DMS53 (cell line): ENCODE data around the gene DIAPH3.
"Not testable (repeated sequence)": the region's sequence is repeated elsewhere in the genome, so short reads cannot be mapped to it uniquely, and the experiment has no call there.

Source experiments
- DNase-seq: peaks from one replicate; lab custom pipeline; 2025; lab: John Stamatoyannopoulos, UW

Gene DIAPH3, protein sequence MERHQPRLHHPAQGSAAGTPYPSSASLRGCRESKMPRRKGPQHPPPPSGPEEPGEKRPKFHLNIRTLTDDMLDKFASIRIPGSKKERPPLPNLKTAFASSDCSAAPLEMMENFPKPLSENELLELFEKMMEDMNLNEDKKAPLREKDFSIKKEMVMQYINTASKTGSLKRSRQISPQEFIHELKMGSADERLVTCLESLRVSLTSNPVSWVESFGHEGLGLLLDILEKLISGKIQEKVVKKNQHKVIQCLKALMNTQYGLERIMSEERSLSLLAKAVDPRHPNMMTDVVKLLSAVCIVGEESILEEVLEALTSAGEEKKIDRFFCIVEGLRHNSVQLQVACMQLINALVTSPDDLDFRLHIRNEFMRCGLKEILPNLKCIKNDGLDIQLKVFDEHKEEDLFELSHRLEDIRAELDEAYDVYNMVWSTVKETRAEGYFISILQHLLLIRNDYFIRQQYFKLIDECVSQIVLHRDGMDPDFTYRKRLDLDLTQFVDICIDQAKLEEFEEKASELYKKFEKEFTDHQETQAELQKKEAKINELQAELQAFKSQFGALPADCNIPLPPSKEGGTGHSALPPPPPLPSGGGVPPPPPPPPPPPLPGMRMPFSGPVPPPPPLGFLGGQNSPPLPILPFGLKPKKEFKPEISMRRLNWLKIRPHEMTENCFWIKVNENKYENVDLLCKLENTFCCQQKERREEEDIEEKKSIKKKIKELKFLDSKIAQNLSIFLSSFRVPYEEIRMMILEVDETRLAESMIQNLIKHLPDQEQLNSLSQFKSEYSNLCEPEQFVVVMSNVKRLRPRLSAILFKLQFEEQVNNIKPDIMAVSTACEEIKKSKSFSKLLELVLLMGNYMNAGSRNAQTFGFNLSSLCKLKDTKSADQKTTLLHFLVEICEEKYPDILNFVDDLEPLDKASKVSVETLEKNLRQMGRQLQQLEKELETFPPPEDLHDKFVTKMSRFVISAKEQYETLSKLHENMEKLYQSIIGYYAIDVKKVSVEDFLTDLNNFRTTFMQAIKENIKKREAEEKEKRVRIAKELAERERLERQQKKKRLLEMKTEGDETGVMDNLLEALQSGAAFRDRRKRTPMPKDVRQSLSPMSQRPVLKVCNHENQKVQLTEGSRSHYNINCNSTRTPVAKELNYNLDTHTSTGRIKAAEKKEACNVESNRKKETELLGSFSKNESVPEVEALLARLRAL

GRCh38 chr13:60163478-60164233 is at the start of gene DIAPH3:
DIAPH3 (minus strand) TSS chr13:60163928; CDS start chr13:60163766, 162 bp downstream.
- peak; percentile 88 for DNase-seq

DNA sequence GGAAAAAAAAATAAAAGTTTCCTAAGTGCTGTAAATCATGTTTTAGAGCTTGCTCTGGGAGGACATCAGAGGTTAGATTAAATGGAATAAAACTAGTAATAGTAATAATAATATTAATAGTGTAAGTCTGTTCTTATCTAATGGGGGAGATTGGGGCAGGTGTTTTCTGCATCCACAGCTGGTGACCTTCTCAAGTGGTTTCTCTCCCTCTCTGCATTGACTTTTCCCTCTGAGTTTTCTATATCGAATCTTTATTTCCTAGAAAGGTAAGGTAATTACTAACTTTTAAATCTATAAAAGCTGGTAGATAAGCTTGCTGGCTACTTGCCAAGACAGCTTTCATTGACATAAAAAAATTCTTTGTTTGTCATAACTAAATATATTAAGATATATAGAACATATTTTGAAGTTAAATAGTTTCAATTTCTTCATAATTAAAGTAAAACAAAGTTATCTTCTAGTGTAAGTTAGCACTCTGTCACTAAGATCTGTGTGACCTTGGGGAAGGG is 49.6 kb upstream of the DIAPH3 start:
- no peak for DNase-seq

- no peak for DNase-seq
These were observed 47.8 kb upstream of the DIAPH3 start for GRCh38 chr13:60211548-60211947.

- DNase-seq = no peak
These were observed 47.0 kb upstream of the DIAPH3 start for GRCh38 chr13:60210510-60211330.

GRCh38 chr13:60205499-60205898 is 41.8 kb upstream of the DIAPH3 start:
- DNase-seq = not testable (repeated sequence)

DNA sequence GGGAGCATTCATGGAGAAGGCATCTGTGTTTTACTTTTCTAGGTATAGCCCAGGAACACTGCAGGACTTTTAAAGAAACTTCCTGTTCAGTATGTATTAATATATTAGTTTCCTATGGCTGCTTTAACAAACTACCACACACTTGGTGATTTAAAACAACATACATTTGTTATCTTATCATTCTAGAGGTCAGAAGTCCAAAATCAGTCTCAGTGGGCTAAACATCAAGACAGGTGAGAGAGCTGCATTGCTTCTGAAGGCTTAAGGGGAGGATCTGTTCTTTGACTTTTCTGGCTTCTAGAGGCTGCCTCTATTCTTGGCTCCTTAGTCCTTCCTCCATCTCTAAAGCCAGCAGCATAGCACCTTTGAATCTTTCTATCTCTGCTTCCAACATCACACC is 37.6 kb upstream of the DIAPH3 start:
- DNase-seq = no peak

DNA sequence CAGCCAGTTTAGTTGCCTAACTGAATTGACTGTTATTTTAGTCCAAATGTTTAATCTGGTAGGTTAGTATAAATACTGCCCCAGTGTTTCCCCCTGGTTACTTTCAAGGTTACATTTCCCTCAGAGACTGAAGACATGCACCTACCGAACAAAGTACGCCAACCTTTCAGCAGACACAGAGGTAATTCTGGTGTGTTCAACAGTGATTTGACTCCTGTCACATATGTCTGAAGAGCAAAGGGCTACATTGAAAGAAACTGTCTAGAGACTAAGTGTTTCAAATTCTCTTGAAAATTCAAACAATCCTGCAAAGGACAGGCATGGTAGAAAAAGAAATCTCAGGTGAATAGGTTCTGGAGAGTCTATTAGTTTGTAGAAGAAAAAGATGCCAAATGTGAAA is 32.2 kb upstream of the DIAPH3 start:
- DNase-seq = not testable (repeated sequence)

DNA sequence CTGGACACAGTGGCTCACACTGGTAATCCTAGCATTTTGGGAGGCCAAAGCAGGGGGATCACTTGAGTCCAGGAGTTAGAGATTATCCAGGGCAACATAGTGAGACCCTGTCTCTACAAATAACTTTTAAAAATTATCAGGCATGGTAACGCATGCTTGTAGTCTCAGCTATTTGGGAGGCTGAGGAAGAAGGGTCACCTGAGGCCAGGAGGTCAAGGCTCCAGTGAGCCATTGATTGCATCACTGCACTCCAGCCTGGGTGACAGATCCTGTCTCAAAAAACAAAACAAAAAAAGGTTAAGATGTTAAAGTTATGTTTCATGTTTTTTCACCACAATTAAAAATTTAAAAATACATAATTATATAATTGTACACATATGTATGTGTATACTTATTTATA is 19.2 kb upstream of the DIAPH3 start:
- DNase-seq = no peak

DNA sequence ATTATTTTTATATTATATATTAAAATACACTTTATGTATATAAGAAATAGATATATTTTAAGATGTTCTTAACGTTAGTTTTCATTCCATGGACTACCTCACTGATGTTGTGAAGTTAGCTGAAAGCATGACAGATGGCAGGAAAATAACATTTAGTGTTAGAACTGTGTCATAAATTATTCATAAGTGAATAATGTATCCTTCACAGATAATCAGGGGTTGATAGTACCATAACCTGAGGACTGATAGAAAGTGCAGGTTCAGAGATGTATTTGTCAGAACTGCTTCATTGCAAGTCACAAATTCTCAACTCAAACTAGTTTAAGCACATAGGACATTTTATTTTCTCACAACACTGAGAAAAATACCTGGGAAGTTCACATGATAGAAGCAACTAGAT is 14.6 kb upstream of the DIAPH3 start:
- DNase-seq = no peak

GRCh38 chr13:60175571-60175970 is 11.8 kb upstream of the DIAPH3 start:
- DNase-seq = peak; percentile 23

- no peak for DNase-seq
These were observed 10.4 kb upstream of the DIAPH3 start for GRCh38 chr13:60174113-60174512.

DNA sequence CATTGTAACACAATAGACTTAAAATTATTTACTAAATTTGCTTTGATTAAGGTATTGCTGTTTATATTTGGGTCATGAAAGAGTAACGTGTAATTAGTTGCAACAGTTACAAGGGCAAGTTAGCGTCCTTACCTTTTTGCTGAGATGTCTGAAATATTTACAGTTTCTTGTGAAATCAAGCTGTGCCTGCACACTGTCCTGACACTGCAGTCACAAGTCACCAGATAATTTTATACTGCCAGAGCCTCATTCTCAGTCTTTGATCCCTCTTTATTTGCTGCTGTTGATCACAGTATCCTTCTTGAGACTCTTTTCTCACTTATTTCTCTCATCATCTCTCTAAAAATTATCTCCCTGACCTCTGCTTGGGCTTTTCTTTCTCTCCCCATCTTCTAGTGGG is 8.4 kb upstream of the DIAPH3 start:
- DNase-seq = no peak

DNA sequence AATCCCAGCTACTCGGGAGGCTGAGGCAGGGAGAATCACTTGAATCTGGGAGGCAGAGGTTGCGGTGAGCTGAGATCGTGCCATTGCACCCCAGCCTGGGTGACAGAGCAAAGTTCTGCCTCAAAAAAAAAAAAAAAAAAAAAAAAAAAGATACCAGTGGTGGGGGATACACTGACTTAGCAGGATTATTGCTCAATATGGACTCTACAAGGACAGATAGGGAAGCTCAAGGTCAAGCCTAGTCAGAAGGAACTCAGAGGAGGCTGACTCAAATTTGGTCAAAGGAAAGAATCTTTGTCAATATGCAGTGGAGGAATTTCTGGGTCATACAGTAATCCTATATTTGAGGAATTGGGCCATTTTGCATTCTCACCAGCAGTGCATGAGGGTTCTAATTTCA is 6.7 kb upstream of the DIAPH3 start:
- no peak for DNase-seq

DNA sequence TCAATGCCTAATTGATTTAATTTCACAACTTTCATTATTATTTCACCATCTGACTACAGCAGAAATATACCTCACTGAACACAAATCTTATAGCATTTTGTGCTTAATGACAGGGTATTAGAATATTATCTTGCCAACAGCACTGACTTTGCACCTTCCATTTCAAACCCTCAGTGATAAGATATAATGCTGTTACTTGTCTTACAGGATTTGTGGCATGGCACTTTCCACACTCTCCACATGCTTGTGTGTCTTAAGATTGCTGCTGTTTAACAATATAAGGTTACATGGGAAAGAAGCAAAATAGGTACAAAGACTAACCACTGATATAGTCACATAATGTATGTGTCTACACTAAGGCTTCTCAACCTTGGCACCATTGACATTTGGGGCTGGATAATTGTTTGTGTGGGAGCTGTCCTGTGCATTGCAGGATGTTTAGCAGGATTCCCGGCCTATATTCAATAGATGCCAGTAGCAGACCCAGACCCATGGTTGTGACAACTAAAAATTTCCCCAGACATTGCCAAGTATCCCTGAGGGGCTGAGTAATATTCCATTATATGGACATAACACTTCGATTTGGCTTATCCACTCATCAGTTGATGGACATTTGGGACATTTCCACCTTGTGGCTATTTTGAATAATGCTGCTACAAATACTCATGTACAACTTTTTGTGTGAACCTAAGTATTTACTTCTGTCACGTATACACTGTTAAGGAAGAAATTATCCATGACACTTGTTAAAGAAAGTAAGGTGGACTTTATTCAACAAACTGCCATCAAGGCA is 5.7 kb upstream of the DIAPH3 start:
- DNase-seq = peak; percentile 0

GRCh38 chr13:60167121-60167520 is 3.4 kb upstream of the DIAPH3 start:
- DNase-seq = no peak

GRCh38 chr13:60165391-60166099 is 1.8 kb upstream of the DIAPH3 start:
- DNase-seq = no peak

DNA sequence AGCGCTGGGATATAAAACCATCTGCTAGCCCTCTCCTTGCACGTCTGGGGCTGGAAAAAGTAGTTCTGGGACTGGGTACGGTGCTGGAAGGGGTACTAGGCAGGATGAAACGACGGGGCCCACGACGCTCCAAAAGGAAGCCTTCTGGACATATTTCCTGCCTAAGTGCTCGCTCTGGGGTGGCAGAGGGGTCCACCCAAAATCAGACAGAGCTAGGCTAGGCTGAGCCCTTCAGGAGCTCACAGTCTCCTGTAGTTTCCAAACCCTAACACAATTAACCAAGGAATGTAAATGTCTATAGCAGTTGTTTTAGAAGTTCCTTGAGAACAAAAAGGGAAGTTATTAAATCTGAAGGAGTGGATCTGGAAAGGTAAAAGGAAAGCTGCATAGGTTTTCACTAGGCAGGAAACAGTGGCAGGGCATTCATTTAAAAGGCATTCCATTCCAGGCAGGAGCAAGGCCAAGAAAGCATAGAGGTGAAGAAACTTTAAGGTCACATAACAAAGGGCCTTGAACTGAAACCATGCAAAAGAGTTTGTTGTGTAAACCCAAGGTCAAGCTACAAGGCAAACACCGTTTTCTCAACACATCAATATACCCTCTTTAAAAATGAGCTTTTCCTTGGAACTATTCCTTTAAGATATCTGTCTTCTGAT is 634 bp upstream of the DIAPH3 start:
- DNase-seq = no peak

DNA sequence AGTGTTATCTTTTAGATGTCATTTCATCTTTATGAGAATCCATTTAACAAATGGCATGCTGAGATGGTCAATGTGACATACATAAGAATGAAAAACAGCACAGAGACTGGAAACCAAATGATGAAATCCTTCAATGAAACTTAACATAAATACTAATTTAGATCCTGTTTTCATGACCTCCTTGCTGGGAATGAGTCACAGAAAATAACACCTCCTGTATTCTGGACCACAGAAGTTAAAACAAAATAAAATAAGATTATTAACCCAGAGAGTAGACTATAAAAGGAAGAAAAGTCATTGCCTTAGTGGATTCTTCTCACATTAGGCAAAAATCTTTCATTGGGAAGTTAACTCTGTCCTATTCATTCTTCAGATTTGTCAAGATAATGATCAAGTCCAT is 1.6 kb downstream of the DIAPH3 start:
- no peak for DNase-seq
